OCI-M2 (cell line): ENCODE measurements around the gene GNAS.
A peak's percentile ranks its signal among the peaks of the same experiment; 100 is the strongest.

Experiments
- DNase-seq: peaks from one replicate; lab custom pipeline; 2025; ENCODE audit not compliant: unreplicated experiment; lab: John Stamatoyannopoulos, UW

The GNAS gene

GRCh38 chr20:58878399-58878798 lies 25.9 kb downstream of the GNAS start:
- DNase-seq = no peak

GRCh38 chr20:58880441-58880840 lies 27.9 kb downstream of the GNAS start:
- DNase-seq = no peak

DNA sequence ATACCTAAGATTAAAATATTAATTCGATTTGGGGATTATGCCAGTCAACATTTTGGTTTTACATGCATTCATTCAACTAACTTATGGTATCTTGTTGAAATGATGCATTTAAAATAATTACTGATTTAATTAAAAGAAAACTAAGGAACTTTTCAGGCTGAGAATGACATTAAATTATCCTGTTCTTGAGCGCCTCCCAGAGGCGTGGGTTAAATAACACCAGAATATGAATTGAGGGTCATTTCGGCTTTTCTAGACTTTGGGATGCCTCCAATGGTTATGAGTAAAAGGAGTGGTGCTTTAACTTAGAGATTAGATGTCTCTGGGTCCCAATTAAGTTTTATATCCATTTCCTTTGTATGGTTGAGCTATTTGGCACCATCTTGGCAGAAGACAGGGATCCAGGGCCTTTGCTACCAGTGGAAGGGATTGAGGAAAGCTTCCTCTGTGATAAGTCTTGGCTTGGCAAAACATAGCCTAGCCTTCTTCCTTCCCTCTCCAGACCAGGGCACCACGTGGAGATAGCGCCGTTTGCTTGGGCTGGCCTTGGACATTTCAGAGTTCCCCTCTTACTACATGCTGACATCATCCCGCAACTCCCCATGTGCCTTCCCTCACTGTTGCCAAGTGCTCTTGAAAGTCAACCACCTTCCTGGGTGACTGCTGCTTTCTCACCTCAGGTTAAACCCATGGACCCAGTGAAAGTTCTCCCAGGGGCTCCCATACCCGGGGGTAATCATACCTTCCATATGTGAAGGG lies 28.7 kb downstream of the GNAS start:
- DNase-seq = no peak

- no peak for DNase-seq
These were observed 30.2 kb downstream of the GNAS start for GRCh38 chr20:58882704-58883089.

DNA sequence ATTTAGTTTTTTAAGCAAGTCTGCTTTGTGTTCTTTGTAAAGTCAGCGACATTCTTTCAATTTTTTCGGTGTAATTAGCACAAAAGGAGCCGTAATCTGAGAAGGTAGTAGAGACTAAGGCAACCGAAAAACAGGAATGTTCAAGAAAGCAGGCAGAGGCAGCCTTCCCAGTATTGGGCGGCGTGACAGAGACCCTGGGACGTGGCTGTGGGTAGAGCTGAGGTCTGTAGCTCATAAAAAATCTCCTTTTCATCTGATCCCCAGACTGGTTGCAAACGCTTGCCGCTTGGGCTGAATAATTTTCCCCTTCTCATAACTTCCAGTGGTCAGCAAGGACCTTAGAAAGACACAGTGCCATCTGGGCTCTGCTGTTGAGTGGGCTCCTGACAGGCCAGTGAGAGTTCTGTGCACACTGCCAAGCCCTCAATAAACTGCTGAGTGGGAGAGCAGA lies 30.8 kb downstream of the GNAS start:
- no peak for DNase-seq

DNA sequence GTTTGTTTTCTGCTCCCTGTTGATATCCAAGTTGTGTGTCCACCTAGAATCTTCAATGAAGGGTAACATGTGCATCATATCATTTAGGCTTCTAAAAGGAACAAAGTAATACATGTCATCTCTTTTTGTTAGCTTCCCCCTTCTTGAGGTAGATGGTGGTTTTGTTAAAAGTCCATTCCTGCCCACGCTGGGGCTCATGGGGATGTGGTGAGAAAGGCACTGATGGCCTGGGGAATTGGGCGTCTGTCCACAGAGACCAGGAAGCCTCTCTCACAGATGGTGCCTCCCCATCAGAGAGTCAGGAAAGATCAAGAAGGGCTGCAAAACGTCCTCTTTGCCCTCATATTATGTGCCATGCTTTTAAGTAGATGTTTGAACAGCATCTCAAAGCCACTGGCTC lies 32.5 kb downstream of the GNAS start:
- DNase-seq = no peak

- no peak for DNase-seq
These were observed 34.0 kb downstream of the GNAS start for GRCh38 chr20:58886546-58886945.

DNA sequence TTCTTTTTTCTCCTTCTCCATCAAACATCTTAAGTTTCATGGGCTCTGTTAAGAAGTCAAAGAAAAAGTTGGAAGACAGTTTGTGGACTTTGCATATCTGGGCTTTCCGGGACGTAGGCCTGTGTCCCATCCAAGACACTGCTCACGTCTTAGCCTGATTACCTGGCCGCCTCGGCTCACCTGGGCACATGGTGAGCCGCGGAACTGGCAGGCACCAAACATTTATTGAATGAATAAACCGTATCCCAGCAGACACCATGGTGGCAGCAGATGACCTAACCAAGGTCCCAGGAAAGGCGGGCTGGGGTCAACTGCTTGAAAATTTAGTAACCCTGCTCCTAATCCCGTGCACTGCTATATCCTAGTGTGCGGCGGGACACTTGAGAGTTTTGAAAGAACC lies 35.6 kb downstream of the GNAS start:
- no peak for DNase-seq

GRCh38 chr20:58888521-58889333 lies 36.2 kb downstream of the GNAS start:
- DNase-seq = no peak

DNA sequence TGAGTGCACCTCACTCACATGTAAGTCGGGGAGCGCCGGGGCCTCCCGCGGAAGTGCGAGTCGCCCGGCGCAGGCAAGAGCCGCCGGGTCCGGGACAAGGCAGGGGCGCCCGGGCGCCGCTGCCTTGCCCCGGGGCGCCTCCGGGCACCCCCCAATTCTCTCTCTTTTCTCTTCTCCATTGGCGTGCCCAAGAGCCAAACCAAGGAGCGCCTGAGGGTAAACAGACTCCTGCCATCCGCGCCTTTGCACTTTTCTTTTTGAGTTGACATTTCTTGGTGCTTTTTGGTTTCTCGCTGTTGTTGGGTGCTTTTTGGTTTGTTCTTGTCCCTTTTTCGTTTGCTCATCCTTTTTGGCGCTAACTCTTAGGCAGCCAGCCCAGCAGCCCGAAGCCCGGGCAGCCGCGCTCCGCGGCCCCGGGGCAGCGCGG lies 36.8 kb downstream of the GNAS start:
- no peak for DNase-seq

- DNase-seq = no peak
These were observed 37.4 kb downstream of the GNAS start for GRCh38 chr20:58889798-58890517.

GRCh38 chr20:58890518-58891085 lies 38.1 kb downstream of the GNAS start:
- peak; percentile 40 for DNase-seq

GRCh38 chr20:58891086-58891717 lies 38.7 kb downstream of the GNAS start:
- no peak for DNase-seq

DNA sequence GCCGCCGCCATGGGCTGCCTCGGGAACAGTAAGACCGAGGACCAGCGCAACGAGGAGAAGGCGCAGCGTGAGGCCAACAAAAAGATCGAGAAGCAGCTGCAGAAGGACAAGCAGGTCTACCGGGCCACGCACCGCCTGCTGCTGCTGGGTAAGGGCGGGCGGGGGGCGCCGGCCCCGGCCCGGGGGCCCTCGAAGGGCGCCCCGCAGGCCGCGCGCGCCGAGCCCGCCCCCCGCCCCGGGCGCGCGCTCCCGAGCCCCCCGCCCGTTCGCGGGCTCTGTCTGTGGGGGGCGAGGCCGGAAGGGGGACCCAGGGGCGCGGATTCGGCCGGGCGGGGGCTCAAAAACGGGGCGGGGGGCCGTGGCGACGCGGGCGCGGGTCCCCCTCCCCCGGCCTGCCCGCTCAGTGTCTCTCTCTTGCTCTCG lies 39.2 kb downstream of the GNAS start:
- no peak for DNase-seq

DNA sequence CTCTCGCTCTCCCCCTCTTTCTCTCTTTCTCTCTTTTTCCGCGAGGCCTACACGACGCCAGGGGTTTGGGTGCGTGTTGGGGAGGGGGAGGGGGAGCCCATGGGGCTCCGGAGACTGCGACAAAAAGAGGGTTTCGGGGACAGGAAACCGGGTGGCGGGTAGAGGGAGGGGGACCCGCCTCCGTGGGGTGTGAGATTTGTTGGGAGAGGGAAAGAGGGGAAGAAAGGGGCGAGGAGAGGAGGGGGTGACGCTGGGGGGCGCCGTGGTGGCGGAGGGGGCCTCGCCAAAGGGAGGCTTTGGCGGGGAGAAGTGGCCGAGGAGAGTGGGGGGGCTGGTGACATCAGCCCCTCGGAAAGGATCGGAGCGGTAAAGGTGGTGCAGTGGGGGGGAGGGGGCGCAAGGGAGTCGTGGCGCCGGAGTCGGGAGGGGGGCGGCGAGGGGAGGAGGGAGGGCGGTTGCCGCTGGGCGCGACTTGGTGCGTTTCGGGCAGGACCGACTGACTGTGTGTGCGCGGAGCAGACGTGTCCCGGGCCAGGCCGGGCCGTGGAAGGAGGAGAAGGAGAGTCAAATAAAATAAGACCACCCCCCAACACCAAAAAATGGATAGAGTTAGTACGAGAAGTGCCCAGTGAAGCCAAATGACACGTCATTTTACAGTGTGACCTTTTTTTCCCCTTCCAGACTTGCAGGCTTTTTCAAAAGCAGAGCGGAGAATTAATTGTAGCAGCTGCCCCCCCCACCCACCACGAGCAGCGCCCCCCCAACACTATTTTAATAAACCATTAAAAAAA lies 39.8 kb downstream of the GNAS start:
- no peak for DNase-seq

- no peak for DNase-seq
These were observed 40.4 kb downstream of the GNAS start for GRCh38 chr20:58892932-58893224.

DNA sequence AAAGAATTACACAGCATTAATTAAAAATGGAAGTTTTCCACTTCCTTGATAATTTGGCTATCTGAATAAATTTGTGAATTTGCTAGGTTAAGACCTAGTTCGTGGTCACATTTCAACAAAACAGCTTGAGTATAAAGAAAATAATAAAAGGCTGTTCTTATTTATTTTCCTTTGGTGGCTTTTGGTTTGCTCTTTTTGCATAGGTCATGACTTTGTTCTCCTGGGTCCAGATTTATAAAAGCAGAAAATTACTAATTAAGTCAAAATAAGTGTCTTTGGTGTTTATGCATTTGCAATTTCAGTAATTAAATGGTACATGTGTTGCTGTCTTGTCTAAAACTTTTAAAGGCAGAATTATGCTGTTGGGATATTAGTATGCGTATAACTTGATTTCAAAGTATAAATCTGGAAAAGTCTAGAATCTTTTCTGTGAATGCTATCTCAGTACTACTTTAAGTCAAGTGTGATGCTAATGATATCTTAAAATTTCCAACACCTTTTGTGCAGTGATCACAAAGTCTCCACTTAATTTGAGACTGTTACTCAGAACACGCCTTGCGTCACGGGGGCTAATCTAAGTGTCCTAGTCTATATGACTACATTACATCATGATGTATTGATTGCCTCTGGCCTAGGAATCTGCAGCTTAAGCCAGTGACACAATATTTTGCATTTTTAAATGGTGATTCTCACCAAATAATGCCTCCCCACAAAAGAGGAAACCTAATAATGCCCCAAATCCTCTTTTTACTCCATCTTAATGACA lies 41.0 kb downstream of the GNAS start:
- no peak for DNase-seq

DNA sequence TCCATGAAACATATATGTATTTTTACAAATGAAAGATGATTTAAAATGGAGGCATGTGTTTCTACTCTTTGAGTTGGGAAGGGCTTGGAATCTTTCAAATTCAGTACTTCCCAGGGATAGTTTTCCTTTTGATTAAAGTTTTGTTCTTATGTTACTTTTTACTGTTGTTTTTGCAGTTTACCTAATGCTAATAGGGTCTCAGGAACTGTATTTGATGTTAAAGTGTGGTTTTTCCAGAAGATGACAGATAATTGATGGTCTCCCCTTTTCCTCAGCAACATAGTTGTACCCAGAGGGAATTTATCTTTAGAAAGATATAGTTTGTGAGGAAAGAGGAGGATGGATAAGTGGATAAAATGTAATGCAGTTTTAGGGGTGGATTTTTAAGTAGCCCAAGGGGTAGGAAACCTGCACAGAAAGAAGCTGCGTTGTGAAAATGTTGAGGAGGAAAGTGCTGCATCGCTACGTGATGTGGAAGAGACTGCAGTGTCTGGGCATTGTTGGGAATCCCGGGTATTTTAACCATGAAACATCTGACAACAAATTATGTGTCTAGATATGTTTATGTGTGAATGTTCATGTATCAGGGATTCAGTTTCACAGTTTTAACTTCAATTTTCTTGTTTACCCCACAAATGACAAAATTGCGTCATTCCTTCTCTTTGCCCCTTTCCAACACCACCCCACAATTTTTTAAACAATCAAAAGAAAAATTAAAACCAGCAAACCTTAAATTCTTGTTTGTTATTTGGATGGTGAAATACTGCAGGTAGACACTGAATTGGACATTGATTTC lies 42.3 kb downstream of the GNAS start:
- DNase-seq = no peak
